HepG2 (cell line): ENCODE data around the gene KIAA0040.

Source experiments
- EHMT2 ChIP-seq: fragments of 200-600 bp; sonication (generic); IDR thresholded peaks from 2 replicates; pipeline ENCODE4 v1.7.0; 2017; ENCODE audit warnings: antibody characterized with exemption, low read depth, low read length, borderline replicate concordance
- ONECUT2 ChIP-seq: sonication (generic); formaldehyde crosslinking; IDR thresholded peaks from 2 replicates; pipeline ENCODE4 v1.4.0; 2020; ENCODE audit warnings: missing genetic modification reagents
- RAD21 ChIP-seq: fragments of 450-650 bp; formaldehyde crosslinking; IDR thresholded peaks from 2 replicates; pipeline ENCODE4 v1.5.0; 2020; ENCODE audit warnings: mild to moderate bottlenecking

GRCh38 chr1:175182201-175182746 lies 10.3 kb downstream of the KIAA0040 start:
- TF ChIP-seq EHMT2, result no peak
- no peak for TF ChIP-seq RAD21 (CRISPR knock-in tag)
- TF ChIP-seq ONECUT2, result no peak
